IgD-negative memory B cell (primary cell): ENCODE results near the gene NOL3. TPM values are rescaled to one million over a fixed set of nuclear protein-coding genes. Genes with fewer than 3 reads are reported as not detected.
A peak's percentile ranks its signal among the peaks of the same experiment; 100 is the strongest.

ENCODE experiments used
- H3K27ac Mint-ChIP-seq, 3 donors: one replicate each; pipeline ENCODE4 v1.8.0; 2020 to 2022; ENCODE audit warnings: mild to moderate bottlenecking in 3 of 3, mixed read lengths in 3 of 3, moderate library complexity in 1 of 3
- H3K27me3 Mint-ChIP-seq: one replicate; pipeline ENCODE4 v1.8.0; 2021; ENCODE audit warnings: mixed read lengths
- H3K36me3 Mint-ChIP-seq: one replicate; pipeline ENCODE4 v1.8.0; 2020; ENCODE audit warnings: mild to moderate bottlenecking, mixed read lengths
- H3K4me1 Mint-ChIP-seq, 3 donors: one replicate each; pipeline ENCODE4 v1.8.0; 2020 to 2022; ENCODE audit warnings: mixed read lengths in 3 of 3, mild to moderate bottlenecking in 1 of 3
- H3K4me3 Mint-ChIP-seq, 4 donors: one replicate each; pipeline ENCODE4 v1.8.0; 2020 to 2022; ENCODE audit warnings: mild to moderate bottlenecking in 4 of 4, mixed read lengths in 4 of 4, moderate library complexity in 3 of 4
- H3K9me3 Mint-ChIP-seq, 3 donors: one replicate each; pipeline ENCODE4 v1.8.0; 2020 to 2021; ENCODE audit warnings: mixed read lengths in 3 of 3, mild to moderate bottlenecking in 1 of 3
- polyA plus RNA-seq: library from polyadenylated mRNA; unstranded; fragments of 300-500 nt; fragmentation: Illumina TruSeq; gene quantifications from one replicate; pipeline ENCODE4 v1.2.3, GENCODE V29; 2021

The NOL3 gene
- polyA plus RNA-seq, 1 donor from 2014 or later: not detected

DNA sequence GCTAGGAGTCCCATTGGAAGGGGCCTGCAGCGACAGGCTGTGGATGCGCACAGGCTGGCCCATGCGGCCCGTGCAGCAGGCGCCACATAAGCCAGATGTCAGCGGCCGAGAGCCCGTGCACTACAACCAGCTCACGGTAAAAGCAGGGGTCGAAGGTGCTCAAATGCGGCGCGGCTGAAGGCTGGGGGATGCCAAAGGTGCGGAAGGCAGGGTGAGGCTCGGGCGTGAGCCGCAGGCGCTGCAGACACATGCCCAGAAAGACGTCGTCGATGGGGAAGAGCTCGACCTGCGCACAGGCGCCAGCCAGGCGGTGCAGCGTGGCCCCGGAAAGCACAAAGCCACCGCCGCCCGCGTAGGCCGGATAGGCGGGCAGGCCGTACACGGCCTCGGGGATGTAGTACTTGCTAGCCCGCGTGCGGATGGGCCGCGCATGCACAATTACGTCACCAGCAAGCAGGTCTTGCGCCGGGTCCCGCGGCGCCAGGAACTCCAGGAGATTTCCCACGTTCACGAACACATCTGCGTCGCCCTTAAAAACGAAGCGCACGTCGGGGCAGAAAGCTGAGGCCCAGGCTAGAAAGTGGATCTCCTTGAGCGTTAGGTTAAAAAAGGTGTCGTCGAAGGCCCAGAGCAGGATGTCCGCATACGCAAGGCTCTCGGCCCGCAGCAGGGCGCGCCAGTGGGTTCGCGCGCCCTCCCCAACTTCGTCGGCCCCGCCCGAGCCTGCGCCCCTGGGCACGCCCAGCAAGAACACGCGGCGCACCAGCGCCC is 20.9 kb upstream of the NOL3 start:
- H3K27ac Mint-ChIP-seq: peak overlapping the region in 1 of 3 donors; percentile 35
- peaks cover 6% of the 10 kb centered on the region for H3K27me3 Mint-ChIP-seq
- H3K9me3 Mint-ChIP-seq: no peaks in the 10 kb centered on the region
- H3K4me1 Mint-ChIP-seq: peaks cover 3 to 7% (median 5%) of the 10 kb centered on the region in 3 donors
- H3K4me3 Mint-ChIP-seq: peak overlapping the region in 3 of 4 donors; percentile 48 to 53 (median 51)
- H3K36me3 Mint-ChIP-seq: peaks cover 8% of the 10 kb centered on the region

DNA sequence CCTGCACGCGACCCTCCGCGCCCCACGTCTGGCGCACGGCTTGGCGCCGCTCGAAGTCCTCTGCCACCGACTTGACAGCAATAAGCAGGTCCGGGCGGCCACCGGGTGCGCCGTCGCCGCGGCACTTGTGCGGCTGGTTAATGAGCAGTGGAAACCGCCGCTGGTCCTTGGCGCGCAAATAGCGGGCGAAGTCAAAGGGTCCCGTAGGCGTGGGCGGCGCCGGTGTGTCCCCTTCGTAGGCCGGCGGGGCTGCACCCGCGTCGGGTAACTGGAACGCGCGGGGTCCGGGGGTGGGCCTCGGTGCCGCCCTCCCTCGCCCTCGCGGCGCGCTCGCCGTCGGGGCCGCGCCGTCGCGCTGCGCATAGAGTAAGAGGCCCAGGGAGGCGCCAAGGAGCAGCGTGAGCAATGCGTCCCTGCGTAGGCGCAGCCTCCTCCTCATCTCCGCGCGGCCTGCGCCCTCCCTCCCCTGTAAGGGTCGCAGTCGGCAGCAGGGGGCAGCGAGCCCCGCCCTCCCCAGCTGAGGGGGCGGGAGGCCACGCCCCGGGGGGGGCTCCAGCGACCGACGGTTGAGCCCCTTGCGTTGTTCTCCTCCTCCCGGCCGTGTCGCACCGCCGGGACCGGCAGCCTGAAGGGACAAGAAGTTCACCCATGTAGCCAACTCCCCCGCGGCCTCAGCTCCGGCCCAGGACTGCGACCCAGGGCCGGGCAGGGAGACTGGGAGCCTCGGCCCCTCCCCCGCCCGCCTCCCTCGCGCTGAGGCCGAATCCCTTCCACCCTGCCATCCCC is 20.1 kb upstream of the NOL3 start:
- H3K4me1 Mint-ChIP-seq: peaks cover 4 to 7% (median 5%) of the 10 kb centered on the region in 3 donors
- H3K9me3 Mint-ChIP-seq: no peaks in the 10 kb centered on the region
- H3K36me3 Mint-ChIP-seq: peaks cover 2% of the 10 kb centered on the region
- H3K27me3 Mint-ChIP-seq: peaks cover 6% of the 10 kb centered on the region
- peak overlapping the region in 2 of 4 donors; percentile 23 to 75 for H3K4me3 Mint-ChIP-seq
- H3K27ac Mint-ChIP-seq: no peak overlapping the region

DNA sequence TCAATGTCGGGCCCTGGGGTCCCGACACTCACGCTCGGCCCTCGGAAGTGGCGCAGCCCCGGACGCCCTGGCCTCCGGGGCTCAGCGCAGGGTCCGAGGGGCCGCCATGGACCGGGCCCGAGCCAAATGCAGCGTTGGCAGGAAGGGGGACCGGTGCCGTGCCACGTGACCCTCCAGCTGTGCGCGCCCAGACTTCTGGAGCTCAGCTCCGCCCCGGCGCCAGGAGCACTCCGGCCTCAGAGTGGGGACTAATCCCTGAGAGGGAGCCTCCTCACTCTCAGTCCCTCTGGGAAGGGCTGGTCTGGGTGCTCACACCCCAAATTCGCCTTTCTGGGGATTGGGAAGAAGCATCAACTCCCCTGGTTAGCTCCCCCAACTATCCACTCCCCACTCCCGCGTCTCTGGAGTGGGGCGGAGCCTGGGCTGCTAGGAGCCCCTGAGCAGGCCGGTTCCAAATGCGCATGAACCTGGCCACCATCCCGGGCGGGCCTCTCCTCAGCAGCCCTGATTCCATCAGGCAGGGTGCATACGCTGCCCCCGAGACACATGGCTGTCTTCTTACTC is 19.4 kb upstream of the NOL3 start, which contains the start of gene B3GNT9:
B3GNT9 (minus strand) TSS at position 166 of the 564 bp plus-strand sequence. CDS start 513 bp downstream, outside the sequence.
- Mint-ChIP-seq H3K27me3 (peaks cover 6% of the 10 kb centered on the region), H3K9me3 (no peaks in the 10 kb centered on the region), H3K4me3 (peak within 1 kb of the TSS; percentile 69 to 83 (median 78)), H3K4me1 (peaks cover 5 to 11% (median 5%) of the 10 kb centered on the region in 3 donors), H3K36me3 (peaks cover 2% of the 10 kb centered on the region), H3K27ac (no peak within 1 kb of the TSS)

- no peak overlapping the region for H3K27ac Mint-ChIP-seq
- peak overlapping the region; percentile 69 to 83 (median 78) for H3K4me3 Mint-ChIP-seq
Measured at GRCh38 chr16:67151431-67152097, 18.8 kb upstream of the NOL3 start.

DNA sequence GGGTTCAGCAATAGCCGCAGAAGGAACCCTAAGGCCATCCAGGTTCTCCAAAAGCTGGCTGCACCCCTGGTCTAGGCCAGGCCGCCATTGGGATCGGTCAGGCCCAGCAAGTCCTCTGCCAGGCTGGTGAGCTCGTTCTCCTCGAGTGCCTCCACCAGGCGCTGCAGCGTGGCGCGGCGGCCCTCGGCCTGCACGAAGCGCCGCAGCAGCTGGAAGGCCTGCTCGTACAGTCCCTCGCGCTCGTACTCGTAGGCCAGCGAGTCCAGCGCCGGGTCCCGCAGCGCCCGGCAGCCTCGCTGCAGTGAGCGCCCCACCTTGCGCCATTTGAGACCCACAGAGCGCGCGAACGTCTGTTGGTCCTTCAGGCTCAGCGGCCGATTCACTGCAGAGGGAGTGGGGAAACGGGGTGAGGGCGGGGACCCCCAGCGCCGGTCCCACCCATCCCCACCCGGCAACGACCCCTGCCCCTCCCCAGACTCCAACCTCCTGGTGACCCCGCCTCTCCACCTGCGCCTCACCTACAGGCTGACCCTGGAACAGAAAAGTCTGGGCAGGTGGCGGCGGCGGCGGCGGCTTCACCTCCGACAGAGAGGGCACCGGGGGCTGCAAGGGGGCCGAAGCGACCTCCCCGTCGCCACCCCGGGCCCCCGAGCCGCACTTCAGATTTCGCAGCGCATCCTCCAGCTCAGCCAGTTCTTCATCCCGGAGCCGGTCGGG is 15.6 kb upstream of the NOL3 start:
- Mint-ChIP-seq H3K27ac (no peak overlapping the region), H3K36me3 (no peaks in the 10 kb centered on the region), H3K4me1 (peaks cover 19 to 35% (median 30%) of the 10 kb centered on the region in 3 donors), H3K27me3 (no peaks in the 10 kb centered on the region), H3K4me3 (peak overlapping the region in 1 of 4 donors; percentile 87), H3K9me3 (no peaks in the 10 kb centered on the region)

More at GRCh38 chr16:67151431-67152097, 18.8 kb upstream of the NOL3 start:
- peaks cover 5 to 16% (median 11%) of the 10 kb centered on the region in 3 donors for H3K4me1 Mint-ChIP-seq
- peaks cover 6% of the 10 kb centered on the region for H3K27me3 Mint-ChIP-seq
- peaks cover 2% of the 10 kb centered on the region for H3K36me3 Mint-ChIP-seq
- no peaks in the 10 kb centered on the region for H3K9me3 Mint-ChIP-seq

DNA sequence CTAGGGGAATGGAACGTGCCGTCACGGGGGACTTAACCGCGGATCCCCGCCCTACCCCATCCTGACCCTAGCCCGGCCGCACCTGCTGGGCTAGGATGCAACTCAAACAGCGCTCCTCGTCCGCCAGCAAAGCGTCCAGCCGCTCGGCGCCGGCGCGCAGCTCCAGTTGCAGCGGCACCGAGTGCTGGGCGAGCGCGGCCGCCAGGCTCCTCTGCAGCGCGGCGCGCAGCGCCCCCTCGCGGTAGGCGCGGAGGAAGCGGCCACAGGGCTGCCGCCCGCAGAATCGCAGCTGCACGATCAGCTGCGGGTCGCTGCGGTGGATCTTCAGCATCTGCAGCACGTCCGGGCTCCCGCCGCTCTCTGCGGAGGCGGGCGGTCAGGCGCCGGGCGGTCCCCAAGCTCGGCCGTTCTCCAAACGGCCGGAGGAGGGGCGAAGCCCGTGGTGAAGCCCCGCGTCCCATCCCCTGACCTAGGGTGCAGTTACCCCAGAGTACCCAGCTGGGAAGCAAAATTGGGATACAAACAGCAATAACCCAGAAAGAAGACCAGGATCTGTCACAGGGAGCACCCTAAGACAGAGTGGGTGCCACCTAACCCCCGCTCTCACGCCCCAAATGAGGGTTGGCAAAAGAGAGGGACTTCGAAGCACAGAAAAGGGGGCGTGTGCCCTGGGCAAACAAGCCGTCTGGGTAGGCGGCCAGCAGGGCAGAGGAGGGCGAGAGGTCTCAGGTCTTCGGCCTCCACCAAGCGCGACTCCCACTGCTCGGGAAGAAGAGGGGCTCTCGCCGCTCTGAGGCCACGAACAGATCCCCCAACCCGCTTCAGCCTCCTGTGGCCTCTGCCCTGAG is 14.8 kb upstream of the NOL3 start:
- Mint-ChIP-seq H3K27ac (peak overlapping the region in 1 of 3 donors; percentile 97), H3K4me1 (peaks cover 19 to 38% (median 30%) of the 10 kb centered on the region in 3 donors), H3K27me3 (no peaks in the 10 kb centered on the region), H3K36me3 (no peaks in the 10 kb centered on the region), H3K4me3 (peak overlapping the region; percentile 20 to 87 (median 70)), H3K9me3 (no peaks in the 10 kb centered on the region)

DNA sequence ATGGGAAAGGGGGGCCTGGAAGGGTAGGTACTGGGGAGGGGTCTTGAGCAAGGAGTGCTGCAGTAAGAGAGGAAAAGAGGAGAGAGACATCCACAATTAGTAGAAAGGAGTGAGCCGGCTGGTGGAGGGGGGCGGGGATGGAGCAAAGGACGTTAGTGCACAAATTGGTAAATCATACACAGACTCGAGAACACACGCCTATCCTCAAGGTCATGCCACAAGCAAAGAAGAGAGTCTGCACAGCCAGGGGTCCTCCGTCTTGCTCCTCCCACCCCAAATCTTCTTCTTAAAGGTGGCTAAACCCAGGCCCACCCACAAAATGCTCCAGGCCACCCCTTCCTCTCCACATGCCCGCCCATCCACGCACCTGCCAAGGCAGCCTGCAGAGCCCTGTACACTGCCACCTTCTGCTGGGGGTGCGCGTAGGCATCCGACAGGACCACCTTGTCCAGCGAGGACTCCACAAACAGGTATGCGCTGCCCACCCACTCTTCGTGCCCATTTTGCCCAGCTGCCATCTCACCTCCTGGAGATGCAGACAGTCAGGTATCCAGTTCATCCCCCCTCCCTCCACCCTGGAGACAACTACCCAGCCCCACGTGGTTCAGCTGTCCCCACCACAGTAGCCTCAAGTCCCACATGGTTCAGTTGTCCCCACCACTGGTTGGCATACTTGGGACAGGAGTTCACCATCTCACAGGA is 14.0 kb upstream of the NOL3 start:
- Mint-ChIP-seq H3K27ac (peak overlapping the region; percentile 14 to 97 (median 19)), H3K27me3 (peaks cover 4% of the 10 kb centered on the region), H3K36me3 (no peaks in the 10 kb centered on the region), H3K4me3 (peak overlapping the region in 2 of 4 donors; percentile 63 to 72), H3K9me3 (no peaks in the 10 kb centered on the region), H3K4me1 (peaks cover 25 to 34% (median 34%) of the 10 kb centered on the region in 3 donors)

GRCh38 chr16:67157106-67157748 is 13.1 kb upstream of the NOL3 start:
- H3K27ac Mint-ChIP-seq: peak overlapping the region; percentile 94 to 97 (median 97)
- peak overlapping the region in 1 of 4 donors; percentile 99 for H3K4me3 Mint-ChIP-seq
- no peaks in the 10 kb centered on the region for H3K36me3 Mint-ChIP-seq
- peaks cover 27 to 34% (median 34%) of the 10 kb centered on the region in 3 donors for H3K4me1 Mint-ChIP-seq
- H3K27me3 Mint-ChIP-seq: peaks cover 11% of the 10 kb centered on the region
- H3K9me3 Mint-ChIP-seq: no peaks in the 10 kb centered on the region

DNA sequence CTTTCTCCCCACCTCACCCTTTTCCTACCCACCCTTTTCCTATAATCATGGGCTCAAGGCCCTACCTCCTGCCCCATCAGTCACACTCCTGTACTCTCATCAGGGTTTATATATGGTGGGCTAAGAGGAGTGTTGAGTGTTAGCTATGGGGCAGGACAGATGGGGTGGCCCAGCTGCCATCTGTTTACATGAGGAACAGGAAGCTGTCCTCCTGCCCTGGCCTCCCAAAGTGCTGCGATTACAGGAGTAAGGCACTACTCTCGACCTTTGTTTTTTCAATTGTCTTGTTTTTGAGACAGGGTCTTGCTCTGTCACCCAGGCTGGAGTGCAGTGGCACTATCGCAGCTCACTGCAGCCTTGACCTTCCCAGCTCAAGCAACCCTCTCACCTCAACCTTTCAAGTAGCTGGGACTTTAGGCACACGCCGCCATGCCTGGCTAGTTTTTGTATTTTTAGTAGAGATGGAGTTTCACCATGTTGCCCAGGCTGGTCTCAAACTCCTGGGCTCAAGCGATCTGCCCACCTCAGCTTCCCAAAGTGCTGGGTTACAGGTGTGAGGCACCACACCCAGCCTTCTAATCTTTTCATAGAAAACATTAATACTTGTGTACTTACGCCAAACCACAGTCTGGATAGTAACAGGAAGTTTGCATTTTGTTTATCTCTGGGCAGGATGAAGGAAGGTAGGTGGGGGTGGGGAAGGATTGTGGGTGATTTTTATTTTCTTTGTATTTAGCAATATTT is 12.3 kb upstream of the NOL3 start:
- peaks cover 32 to 38% (median 34%) of the 10 kb centered on the region in 3 donors for H3K4me1 Mint-ChIP-seq
- H3K27me3 Mint-ChIP-seq: peaks cover 17% of the 10 kb centered on the region
- no peaks in the 10 kb centered on the region for H3K36me3 Mint-ChIP-seq
- H3K9me3 Mint-ChIP-seq: no peaks in the 10 kb centered on the region
- peak overlapping the region; percentile 91 to 99 (median 94) for H3K4me3 Mint-ChIP-seq
- peak overlapping the region; percentile 94 to 97 (median 97) for H3K27ac Mint-ChIP-seq

DNA sequence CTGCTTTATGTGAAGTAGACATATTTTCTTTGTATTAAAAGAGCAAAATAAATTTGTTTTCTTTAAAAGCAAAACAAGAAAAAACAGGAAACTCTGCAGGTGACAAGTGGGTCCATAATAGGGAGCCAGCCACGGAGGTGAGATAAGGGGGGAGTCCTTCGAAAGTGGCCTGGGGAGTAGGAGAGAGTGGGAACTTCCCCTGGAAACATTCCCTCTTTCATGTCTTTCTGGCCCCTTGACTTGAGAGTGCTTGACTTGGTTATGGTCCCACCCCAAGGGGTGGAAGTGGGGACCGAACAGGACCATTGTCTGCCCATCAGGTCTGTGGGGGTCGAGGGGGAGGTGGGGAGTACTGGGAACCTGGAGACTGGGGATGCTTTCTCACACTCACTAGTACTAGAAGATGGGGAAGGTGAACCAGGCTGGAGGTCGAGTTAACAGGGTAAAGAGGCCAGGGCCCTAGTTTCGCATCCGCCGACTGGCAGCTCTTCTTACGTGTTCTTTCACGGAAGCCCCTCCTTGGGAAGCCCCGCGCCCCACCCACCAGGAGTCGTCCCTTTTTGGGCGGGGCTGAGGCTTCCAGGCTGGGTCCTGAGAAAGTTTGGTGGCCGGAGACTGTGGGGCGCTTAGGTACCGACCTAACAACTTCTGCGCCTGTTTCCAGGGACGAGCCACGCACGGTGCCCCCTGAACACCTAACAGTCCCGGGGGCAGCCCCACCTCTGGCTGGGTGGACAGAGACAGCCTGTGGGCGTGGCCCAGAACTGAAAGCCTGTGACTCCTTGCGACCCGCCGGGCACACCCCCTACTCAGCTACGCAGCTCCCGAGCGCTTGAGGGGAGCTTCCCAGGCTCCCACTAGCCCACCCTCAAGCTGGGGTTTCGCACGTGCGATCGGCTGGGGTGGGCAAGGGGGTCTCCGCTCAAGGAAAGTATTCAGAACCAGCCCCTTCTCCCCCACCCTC is 11.4 kb upstream of the NOL3 start:
- peak overlapping the region; percentile 91 to 99 (median 94) for H3K4me3 Mint-ChIP-seq
- peaks cover 32 to 38% (median 35%) of the 10 kb centered on the region in 3 donors for H3K4me1 Mint-ChIP-seq
- H3K9me3 Mint-ChIP-seq: no peaks in the 10 kb centered on the region
- peak overlapping the region; percentile 94 to 97 (median 97) for H3K27ac Mint-ChIP-seq
- H3K36me3 Mint-ChIP-seq: no peaks in the 10 kb centered on the region
- H3K27me3 Mint-ChIP-seq: peaks cover 19% of the 10 kb centered on the region

DNA sequence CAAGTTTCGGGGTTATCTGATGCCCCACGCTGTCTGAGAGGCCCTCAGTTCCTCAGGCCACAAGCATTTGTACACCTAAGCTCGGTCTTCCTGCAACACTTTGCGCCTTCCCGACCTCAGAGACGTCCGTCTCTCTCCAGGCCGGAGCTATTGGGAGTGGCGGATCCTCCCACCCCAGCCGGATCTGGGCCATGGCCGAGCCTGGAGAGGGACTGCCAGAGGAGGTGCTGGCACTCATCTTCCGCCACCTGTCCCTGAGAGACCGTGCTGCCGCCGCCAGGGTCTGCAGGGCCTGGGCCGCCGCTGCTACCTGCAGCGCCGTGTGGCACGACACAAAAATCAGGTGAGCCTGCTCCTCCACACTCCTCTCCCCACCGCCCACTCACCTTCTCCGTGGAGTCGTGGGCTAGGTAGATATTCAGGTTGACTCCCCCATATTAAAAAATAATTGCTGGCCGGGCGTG is 8.7 kb upstream of the NOL3 start:
- Mint-ChIP-seq H3K27me3 (peaks cover 34% of the 10 kb centered on the region), H3K36me3 (no peaks in the 10 kb centered on the region), H3K4me3 (peak overlapping the region in 1 of 4 donors; percentile 99), H3K9me3 (no peaks in the 10 kb centered on the region), H3K27ac (peak overlapping the region in 2 of 3 donors; percentile 82 to 97), H3K4me1 (peaks cover 30 to 32% (median 30%) of the 10 kb centered on the region in 3 donors)
